Pancreas (tissue), 10 donors: ENCODE results near the gene PCSK4. TPM values are rescaled to one million over a fixed set of nuclear protein-coding genes. Genes with fewer than 3 reads are reported as not detected.

Source experiments
- ATAC-seq, 4 donors: fragments of 200-7000 bp; cut with Tn5 transposase; one replicate each; pipeline versions ENCODE4 v1.8.0 to v1.9.1; 2020; ENCODE audit warnings: mild to moderate bottlenecking in 4 of 4, moderate library complexity in 4 of 4
- DNase-seq, 6 donors: peaks; one replicate each; pipeline ENCODE4 v3.0.0-alpha.2; 2020
- FAIRE-seq: peaks from 2 replicates; lab custom pipeline; 2012; peaks lifted over from hg19 to GRCh38; lab: Jason Lieb, UNC
- H3K27ac ChIP-seq, 4 donors: fragments of 200-600 bp; sonication (generic); 1 replicate in 3 of 4; 2 replicates in 1 of 4; pipeline versions ENCODE4 v1.5.0 to v1.8.0; 2020
- H3K27me3 ChIP-seq, 4 donors: fragments of 200-600 bp; one replicate each; pipeline ENCODE4 v1.8.0; 2021
- H3K36me3 ChIP-seq, 3 donors: fragments of 200-600 bp; sonication (generic) in 1 of 3; one replicate each; pipeline versions ENCODE4 v1.5.0 to v1.8.0; 2020 to 2021
- H3K4me1 ChIP-seq, 3 donors: fragments of 200-600 bp; one replicate each; pipeline ENCODE4 v1.8.0; 2021
- H3K4me3 ChIP-seq, 4 donors: fragments of 200-600 bp; sonication (generic) in 2 of 4; one replicate each; pipeline versions ENCODE4 v1.5.0 to v1.8.0; 2020 to 2021
- H3K9me3 ChIP-seq, 4 donors: fragments of 200-600 bp; one replicate each; pipeline ENCODE4 v1.8.0; 2021
- CTCF ChIP-seq, 4 donors: fragments of 200-600 bp; sonication (generic) in 3 of 4; IDR thresholded peaks; one replicate each; pipeline versions ENCODE4 v1.5.0 to v1.8.0; 2021; ENCODE audit warnings: antibody characterized with exemption in 4 of 4
- WGBS, 2 donors: extraction: QIAGEN DNeasy Blood & Tissue Kit; methylation state at CpG; one replicate each; pipeline ENCODE4 v1.1.7; 2013; 5-methylcytosine and 5-hydroxymethylcytosine counted together
- intact Hi-C, 3 donors: fragments of 100-400 bp; cut with DNase I; formaldehyde crosslinking; loops; one replicate each; pipeline versions ENCODE4 v1.11.1 to v1.14.2; 2022
- polyA plus RNA-seq, 2 donors: library from polyadenylated mRNA; stranded (reverse); fragments of 200-250 nt; gene quantifications; one replicate each; pipeline ENCODE4 v1.2.3, GENCODE V29; 2013
- total RNA-seq, 6 donors: library from RNA; stranded (reverse); fragmentation: NEBNext Ultra II Directional in 4 of 6; extraction: Animal tissue kit (Norgen Biotek cat#: 25700) in 4 of 6; gene quantifications; one replicate each; pipeline versions ENCODE4 v1.2.1 to v1.2.4, GENCODE V29; 2021 to 2023
- donor health status: healthy with polysubstance abuse.
- donor health status: DM: no; HTN: no; CAD: no; lungs with moderate emphysema.
- donor health status: DM: no; HTN: no; CAD: no.
- donor health status: control.
- donor health status: control.
- donor health status: Bipolar disorder and iron deficiency.
- donor health status: DM: yes; HTN: yes; CAD: no.
- donor health status: DM: no; HTN: no; CAD: no.
- donor health status: DM: no; HTN: no; CAD: no.
- donor health status: DM: yes; HTN: yes; CAD: no.

PCSK4 gene
- total and polyA plus RNA-seq, 8 donors, result 1.5 to 11.5 (median 2.4) TPM

DNA sequence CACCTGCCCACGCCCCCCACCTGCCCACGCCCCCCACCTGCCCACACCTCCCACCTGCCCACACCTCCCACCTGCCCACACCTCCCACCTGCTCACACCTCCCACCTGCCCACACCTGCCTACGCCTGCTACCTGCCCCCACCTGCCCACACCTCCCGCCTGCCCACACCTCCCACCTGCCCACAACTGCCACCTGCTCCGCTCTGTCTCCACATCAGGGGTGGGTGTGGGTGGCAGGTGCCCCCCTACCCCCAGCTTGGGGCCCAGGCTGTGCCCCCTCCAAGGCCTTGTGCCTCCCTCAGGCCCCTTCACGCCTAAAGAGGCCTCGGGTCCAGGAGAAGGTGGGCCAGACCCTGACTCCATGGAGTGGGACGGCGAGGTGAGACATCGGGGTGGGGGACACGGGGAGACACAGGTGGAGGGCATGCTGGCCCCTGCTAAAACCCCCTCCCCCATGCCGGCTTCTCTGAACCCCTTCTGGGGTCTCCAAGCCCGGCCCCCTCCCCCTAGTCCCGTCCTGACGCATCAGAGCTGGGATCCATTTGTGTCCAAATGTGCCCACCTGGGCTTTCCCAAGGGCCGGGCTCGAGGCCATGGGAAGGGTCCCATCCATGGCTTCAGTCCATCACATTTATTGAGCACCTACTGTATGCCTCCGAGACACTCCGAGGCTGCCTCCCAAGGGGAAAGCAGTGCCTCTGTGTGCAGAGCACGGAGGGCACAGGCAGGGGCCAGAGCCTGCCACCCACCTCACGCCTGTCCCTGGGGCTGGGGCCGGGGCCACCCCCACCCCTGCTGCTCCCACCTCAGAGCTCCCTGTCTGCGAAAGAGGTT is 38.7 kb upstream of the PCSK4 start:
- FAIRE-seq, result no peak

GRCh38 chr19:1527650-1528309 is 37.6 kb upstream of the PCSK4 start:
- DNase-seq (peak in 1 of 6 donors; percentile 78), FAIRE-seq (no peak), ATAC-seq (no peak)
- Histone ChIP-seq H3K9me3 (no peaks in the 10 kb centered on the region), H3K27ac (no peak overlapping the region), H3K36me3 (no peaks in the 10 kb centered on the region), H3K4me3 (no peak overlapping the region), H3K4me1 (no peaks in the 10 kb centered on the region), H3K27me3 (peaks cover 0 to 10% (median 2%) of the 10 kb centered on the region in 4 donors)
- intact Hi-C loops, result no loop called here
- WGBS, 2 donors, result 56 to 57% methylated on average over 22 to 27 of the region's 27 CpGs
- TF ChIP-seq CTCF (IDR thresholded peaks at IDR 0.05), result no peak

More for the DNA sequence above, 38.7 kb upstream of the PCSK4 start:
- Histone ChIP-seq H3K27ac (no peak overlapping the region), H3K27me3 (peaks cover 0 to 4% (median 0%) of the 10 kb centered on the region in 4 donors), H3K36me3 (no peaks in the 10 kb centered on the region), H3K4me1 (no peaks in the 10 kb centered on the region), H3K9me3 (no peaks in the 10 kb centered on the region), H3K4me3 (no peak overlapping the region)
- 52 to 62% methylated on average over 21 to 23 of the region's 23 CpGs for WGBS, 2 donors
- ATAC-seq, result no peak
- intact Hi-C loops, result no loop called here
- DNase-seq, result no peak
- TF ChIP-seq CTCF (IDR thresholded peaks at IDR 0.05), result no peak

- Histone ChIP-seq H3K36me3 (no peaks in the 10 kb centered on the region), H3K4me3 (no peak overlapping the region), H3K4me1 (no peaks in the 10 kb centered on the region), H3K27ac (no peak overlapping the region), H3K9me3 (no peaks in the 10 kb centered on the region), H3K27me3 (peaks cover 0 to 10% (median 2%) of the 10 kb centered on the region in 4 donors)
- ATAC-seq (no peak), FAIRE-seq (no peak), DNase-seq (no peak)
- intact Hi-C loops, result no loop called here
- no peak for TF ChIP-seq CTCF (IDR thresholded peaks at IDR 0.05)
- WGBS, 2 donors, result 51 to 52% methylated on average over 17 to 18 of the region's 18 CpGs
Measured at GRCh38 chr19:1526979-1527649, 37.0 kb upstream of the PCSK4 start.

GRCh38 chr19:1526066-1526778 is 36.1 kb upstream of the PCSK4 start:
- no peak overlapping the region for H3K27ac ChIP-seq
- FAIRE-seq, result no peak
- H3K9me3 ChIP-seq, result no peaks in the 10 kb centered on the region
- 60 to 71% methylated on average over 33 of the region's 33 CpGs for WGBS, 2 donors
- H3K27me3 ChIP-seq, result peaks cover 0 to 10% (median 2%) of the 10 kb centered on the region in 4 donors
- TF ChIP-seq CTCF (IDR thresholded peaks at IDR 0.05), result no peak
- no peaks in the 10 kb centered on the region for H3K4me1 ChIP-seq
- ATAC-seq, result no peak
- H3K4me3 ChIP-seq, result no peak overlapping the region
- no peaks in the 10 kb centered on the region for H3K36me3 ChIP-seq
- no peak for DNase-seq
- intact Hi-C loops, result no loop called here
